CD4-positive, CD25-positive, alpha-beta regulatory T cell (primary cell): ENCODE data around the gene SPSB2. TPM values are rescaled to one million over a fixed set of nuclear protein-coding genes. Genes with fewer than 3 reads are reported as not detected.

Experiments used
- ATAC-seq, 2 donors: fragments of 150-1000 bp; cut with Tn5 transposase; one replicate each; pipeline ENCODE4 v1.10.0; 2021; ENCODE audit warnings: low read depth in 2 of 2, moderate number of reproducible peaks in 2 of 2, moderate library complexity in 1 of 2
- DNase-seq, 3 donors: peaks; one replicate each; pipeline versions ENCODE4 v3.0.0 to v3.0.0-alpha.2; 2012 to 2022; ENCODE audit warnings: mixed read lengths in 1 of 3
- H3K27ac ChIP-seq: one replicate; pipeline ENCODE4 v1.7.0; 2013; ENCODE audit warnings: mild to moderate bottlenecking, low read length; ENCODE audit not compliant: insufficient read depth, poor library complexity, severe bottlenecking
- H3K27me3 ChIP-seq: one replicate; pipeline ENCODE4 v1.7.0; 2013; ENCODE audit warnings: low read length; ENCODE audit not compliant: control insufficient read depth, insufficient read depth
- H3K36me3 ChIP-seq: one replicate; pipeline ENCODE4 v1.7.0; 2013; ENCODE audit warnings: mild to moderate bottlenecking, low read length, moderate library complexity; ENCODE audit not compliant: control insufficient read depth, insufficient read depth
- H3K4me1 ChIP-seq: 2 replicates; pipeline ENCODE4 v1.7.0; 2013; ENCODE audit warnings: mild to moderate bottlenecking, low read length; ENCODE audit not compliant: insufficient read depth, control insufficient read depth, poor library complexity, severe bottlenecking
- H3K4me3 ChIP-seq: one replicate; pipeline ENCODE4 v1.7.0; 2013; ENCODE audit warnings: low read depth, mild to moderate bottlenecking, low read length, moderate library complexity
- H3K9me3 ChIP-seq, 2 experiments: 1 replicate in 1 of 2; 2 replicates in 1 of 2; pipeline ENCODE4 v1.7.0; 2013; ENCODE audit warnings: low read length in 2 of 2, mild to moderate bottlenecking in 1 of 2, moderate library complexity in 1 of 2; ENCODE audit not compliant: control insufficient read depth in 2 of 2
- H3K27ac Mint-ChIP-seq, 3 donors: one replicate each; pipeline ENCODE4 v1.8.0; 2020 to 2022; ENCODE audit warnings: mild to moderate bottlenecking in 3 of 3, mixed read lengths in 3 of 3, moderate library complexity in 2 of 3
- H3K27me3 Mint-ChIP-seq: one replicate; pipeline ENCODE4 v1.8.0; 2022; ENCODE audit warnings: mild to moderate bottlenecking, mixed read lengths
- H3K36me3 Mint-ChIP-seq: one replicate; pipeline ENCODE4 v1.8.0; 2020; ENCODE audit warnings: mixed read lengths
- H3K4me1 Mint-ChIP-seq, 4 donors: one replicate each; pipeline ENCODE4 v1.8.0; 2020 to 2022; ENCODE audit warnings: mixed read lengths in 4 of 4, mild to moderate bottlenecking in 1 of 4
- H3K4me3 Mint-ChIP-seq, 4 donors: one replicate each; pipeline ENCODE4 v1.8.0; 2020 to 2022; ENCODE audit warnings: mild to moderate bottlenecking in 4 of 4, mixed read lengths in 4 of 4, moderate library complexity in 3 of 4
- H3K9me3 Mint-ChIP-seq, 7 donors: one replicate each; pipeline ENCODE4 v1.8.0; 2020 to 2022; ENCODE audit warnings: mixed read lengths in 7 of 7, mild to moderate bottlenecking in 3 of 7, moderate library complexity in 2 of 7
- polyA plus RNA-seq, 4 donors: library from polyadenylated mRNA; unstranded; fragments of 300-500 nt; fragmentation: Illumina TruSeq; gene quantifications; one replicate each; pipeline ENCODE4 v1.2.3, GENCODE V29; 2021
- total RNA-seq: library from RNA; stranded (reverse); gene quantifications from one replicate; pipeline ENCODE4 v1.2.3, GENCODE V29; 2022

Gene SPSB2
- total and polyA plus RNA-seq, 5 donors from 2014 or later, result 8.0 to 19.2 (median 12.4) TPM

GRCh38 chr12:6843118-6843902 is 29.8 kb downstream of the SPSB2 start:
- no peaks in the 10 kb centered on the region for H3K27me3 ChIP-seq
- Mint-ChIP-seq H3K4me1 (no peaks in the 10 kb centered on the region), H3K27me3 (no peaks in the 10 kb centered on the region), H3K4me3 (no peak overlapping the region), H3K27ac (peak overlapping the region in 1 of 3 donors; percentile 87), H3K36me3 (no peaks in the 10 kb centered on the region), H3K9me3 (no peaks in the 10 kb centered on the region)
- ATAC-seq (no peak), DNase-seq (no peak)
- no peaks in the 10 kb centered on the region for H3K36me3 ChIP-seq
- H3K4me3 ChIP-seq, result no peak overlapping the region
- H3K9me3 ChIP-seq, result no peaks in the 10 kb centered on the region
- no peaks in the 10 kb centered on the region for H3K4me1 ChIP-seq
- no peak overlapping the region for H3K27ac ChIP-seq

- no peak for DNase-seq
- Mint-ChIP-seq H3K4me1 (no peaks in the 10 kb centered on the region), H3K27me3 (no peaks in the 10 kb centered on the region), H3K4me3 (no peak overlapping the region), H3K9me3 (no peaks in the 10 kb centered on the region), H3K27ac (no peak overlapping the region), H3K36me3 (no peaks in the 10 kb centered on the region)
- no peaks in the 10 kb centered on the region for H3K9me3 ChIP-seq
- H3K4me3 ChIP-seq, result no peak overlapping the region
- H3K36me3 ChIP-seq, result no peaks in the 10 kb centered on the region
- ATAC-seq, result no peak
- H3K4me1 ChIP-seq, result no peaks in the 10 kb centered on the region
- no peak overlapping the region for H3K27ac ChIP-seq
- no peaks in the 10 kb centered on the region for H3K27me3 ChIP-seq
Observed at GRCh38 chr12:6842075-6842474, 31.0 kb downstream of the SPSB2 start.

GRCh38 chr12:6840761-6841515 is 32.2 kb downstream of the SPSB2 start, which contains the start of gene GNB3:
GNB3 (plus strand) TSS chr12:6840925; CDS start chr12:6841288, 363 bp downstream.
- H3K4me3 Mint-ChIP-seq, result no peak within 1 kb of the TSS
- no peaks in the 10 kb centered on the region for H3K36me3 ChIP-seq
- no peaks in the 10 kb centered on the region for H3K9me3 Mint-ChIP-seq
- no peaks in the 10 kb centered on the region for H3K9me3 ChIP-seq
- H3K27ac Mint-ChIP-seq, result no peak within 1 kb of the TSS
- H3K27me3 ChIP-seq, result no peaks in the 10 kb centered on the region
- peaks cover under 1% of the 10 kb centered on the region for H3K4me1 ChIP-seq
- peaks cover under 1% of the 10 kb centered on the region for H3K27me3 Mint-ChIP-seq
- no peak within 1 kb of the TSS for H3K4me3 ChIP-seq
- H3K4me1 Mint-ChIP-seq, result no peaks in the 10 kb centered on the region
- no peaks in the 10 kb centered on the region for H3K36me3 Mint-ChIP-seq
- no peak within 1 kb of the TSS for H3K27ac ChIP-seq
- no peak for DNase-seq
- ATAC-seq, result no peak

GRCh38 chr12:6840330-6840729 is 32.8 kb downstream of the SPSB2 start:
- no peak overlapping the region for H3K27ac Mint-ChIP-seq
- H3K9me3 Mint-ChIP-seq, result no peaks in the 10 kb centered on the region
- H3K4me1 ChIP-seq, result peaks cover 3% of the 10 kb centered on the region
- DNase-seq (no peak), ATAC-seq (no peak)
- H3K27me3 Mint-ChIP-seq, result peaks cover 6% of the 10 kb centered on the region
- no peaks in the 10 kb centered on the region for H3K27me3 ChIP-seq
- no peaks in the 10 kb centered on the region for H3K36me3 ChIP-seq
- peaks cover 0 to 5% (median 2%) of the 10 kb centered on the region in 4 donors for H3K4me1 Mint-ChIP-seq
- H3K36me3 Mint-ChIP-seq, result no peaks in the 10 kb centered on the region
- H3K4me3 Mint-ChIP-seq, result no peak overlapping the region
- no peak overlapping the region for H3K27ac ChIP-seq
- H3K9me3 ChIP-seq, result no peaks in the 10 kb centered on the region
- no peak overlapping the region for H3K4me3 ChIP-seq

- DNase-seq (no peak), ATAC-seq (no peak)
- Mint-ChIP-seq H3K4me3 (no peak overlapping the region), H3K27ac (no peak overlapping the region), H3K36me3 (no peaks in the 10 kb centered on the region), H3K9me3 (no peaks in the 10 kb centered on the region), H3K4me1 (peaks cover 0 to 5% (median 2%) of the 10 kb centered on the region in 4 donors), H3K27me3 (peaks cover 6% of the 10 kb centered on the region)
- Histone ChIP-seq H3K9me3 (no peaks in the 10 kb centered on the region), H3K4me3 (no peak overlapping the region), H3K27me3 (no peaks in the 10 kb centered on the region), H3K4me1 (peaks cover 3% of the 10 kb centered on the region), H3K27ac (no peak overlapping the region), H3K36me3 (no peaks in the 10 kb centered on the region)
Observed at GRCh38 chr12:6839482-6840201, 33.5 kb downstream of the SPSB2 start.

- H3K36me3 ChIP-seq, result no peaks in the 10 kb centered on the region
- Mint-ChIP-seq H3K36me3 (no peaks in the 10 kb centered on the region), H3K4me3 (no peak overlapping the region), H3K9me3 (no peaks in the 10 kb centered on the region), H3K27ac (no peak overlapping the region), H3K27me3 (peaks cover 6% of the 10 kb centered on the region), H3K4me1 (peaks cover 0 to 5% (median 2%) of the 10 kb centered on the region in 4 donors)
- no peak for ATAC-seq
- H3K4me1 ChIP-seq, result peaks cover 3% of the 10 kb centered on the region
- DNase-seq, result no peak
- no peaks in the 10 kb centered on the region for H3K27me3 ChIP-seq
- no peak overlapping the region for H3K27ac ChIP-seq
- H3K4me3 ChIP-seq, result no peak overlapping the region
- H3K9me3 ChIP-seq, result no peaks in the 10 kb centered on the region
Observed at GRCh38 chr12:6838854-6839253, 34.2 kb downstream of the SPSB2 start.

- Histone ChIP-seq H3K4me1 (peaks cover 3% of the 10 kb centered on the region), H3K27me3 (no peaks in the 10 kb centered on the region), H3K4me3 (no peak overlapping the region), H3K27ac (no peak overlapping the region), H3K9me3 (no peaks in the 10 kb centered on the region), H3K36me3 (no peaks in the 10 kb centered on the region)
- peak overlapping the region in 1 of 3 donors; percentile 26 for H3K27ac Mint-ChIP-seq
- no peak overlapping the region for H3K4me3 Mint-ChIP-seq
- no peak for DNase-seq
- H3K36me3 Mint-ChIP-seq, result no peaks in the 10 kb centered on the region
- no peaks in the 10 kb centered on the region for H3K9me3 Mint-ChIP-seq
- H3K27me3 Mint-ChIP-seq, result peaks cover 6% of the 10 kb centered on the region
- peaks cover 0 to 5% (median 2%) of the 10 kb centered on the region in 4 donors for H3K4me1 Mint-ChIP-seq
- no peak for ATAC-seq
Observed at GRCh38 chr12:6837370-6838060, 35.6 kb downstream of the SPSB2 start.
